ENCODE measurements around the gene RETN.

GRCh38 chr19:7631577-7631976 lies 37.3 kb upstream of the RETN start:
- no peak for TF ChIP-seq CTCF (conservative IDR thresholded peaks at IDR 0.05; ENCODE audit: low read length)
- TF ChIP-seq EZH2phosphoT487 (IDR thresholded peaks at IDR 0.05; ENCODE audit: borderline replicate concordance), result no peak

All from Loucy (cell line).